ENCODE measurements around the gene CYRIA. TPM values are rescaled to one million over a fixed set of nuclear protein-coding genes. Genes with fewer than 3 reads are reported as not detected.

CYRIA gene
- polyA plus RNA-seq, 1 of the 3 experiments (the other 2 are of a cell fraction), result 0.13 TPM

GRCh38 chr2:16708173-16708572 lies 42.5 kb upstream of the CYRIA start:
- no peaks in the 10 kb centered on the region for H4K20me1 ChIP-seq (ENCODE audit: insufficient read depth)
- no peaks in the 10 kb centered on the region for H3K9me2 ChIP-seq
- CTCF ChIA-PET, result no interaction called here
- no peak overlapping the region for H3K4me3 ChIP-seq (ENCODE audit: low read depth in 2 of 2, low read length in 1 of 2)
- no peak overlapping the region for H3K27ac ChIP-seq (ENCODE audit: low read depth in 2 of 2, low read length in 1 of 2)
- H3K36me3 ChIP-seq (replicated peaks in 1 of 2; ENCODE audit: control insufficient read depth in 1 of 2, insufficient read depth in 2 of 2, low read length in 1 of 2), result no peaks in the 10 kb centered on the region
- no peaks in the 10 kb centered on the region for H3K9me3 ChIP-seq
- TF ChIP-seq SMC3 (IDR thresholded peaks at IDR 0.05; ENCODE audit: low read depth, low read length), result no peak
- TF ChIP-seq SIN3A (IDR thresholded peaks at IDR 0.05; ENCODE audit: borderline replicate concordance, low read depth, low read length), result no peak
- TF ChIP-seq GATA2 (CRISPR knock-in tag; IDR thresholded peaks at IDR 0.05), result no peak
- TF ChIP-seq ELF1 (IDR thresholded peaks at IDR 0.05), result no peak
- no peak for TF ChIP-seq MXI1 (IDR thresholded peaks at IDR 0.05; ENCODE audit: low read depth, low read length)
- no peak for TF ChIP-seq CTCF (IDR thresholded peaks at IDR 0.05)
- no peaks in the 10 kb centered on the region for H3K79me2 ChIP-seq (ENCODE audit: insufficient read depth)
- H3K4me1 ChIP-seq (ENCODE audit: control insufficient read depth in 1 of 2, insufficient read depth in 2 of 2, low read depth in 1 of 2, low read length in 1 of 2), result no peaks in the 10 kb centered on the region; a peak in 1 of 4 replicates
- H3K9ac ChIP-seq, result no peak overlapping the region
- H3F3A ChIP-seq (replicated peaks; ENCODE audit: insufficient read depth), result no peaks in the 10 kb centered on the region
- H3K4me2 ChIP-seq, result no peak overlapping the region
- DNase-seq, result no peak
- H3K27me3 ChIP-seq (ENCODE audit: insufficient read depth), result no peaks in the 10 kb centered on the region
- H2AFZ ChIP-seq (ENCODE audit: low read depth), result no peak overlapping the region
- WGBS (ENCODE audit: low lambda C conversion rate), result 44% methylated on average over 2 of the region's 2 CpGs
- POLR2A ChIA-PET, result no interaction called here

- Histone ChIP-seq H3K4me3 (ENCODE audit: low read depth in 2 of 2, low read length in 1 of 2) (no peak overlapping the region), H3K27ac (ENCODE audit: low read depth in 2 of 2, low read length in 1 of 2) (no peak overlapping the region), H3K9me3 (no peaks in the 10 kb centered on the region), H3K4me2 (no peak overlapping the region), H3K36me3 (replicated peaks in 1 of 2; ENCODE audit: control insufficient read depth in 1 of 2, insufficient read depth in 2 of 2, low read length in 1 of 2) (no peaks in the 10 kb centered on the region), H3F3A (replicated peaks; ENCODE audit: insufficient read depth) (no peaks in the 10 kb centered on the region), H3K9ac (no peak overlapping the region), H3K4me1 (ENCODE audit: control insufficient read depth in 1 of 2, insufficient read depth in 2 of 2, low read depth in 1 of 2, low read length in 1 of 2) (no peaks in the 10 kb centered on the region), H3K9me2 (0 out of 2 replicates have a peak, but pooled peaks cover 1% of the 10 kb centered on the region), H3K79me2 (ENCODE audit: insufficient read depth) (no peaks in the 10 kb centered on the region), H2AFZ (ENCODE audit: low read depth) (no peak overlapping the region), H4K20me1 (ENCODE audit: insufficient read depth) (no peaks in the 10 kb centered on the region), H3K27me3 (ENCODE audit: insufficient read depth) (no peaks in the 10 kb centered on the region)
- DNase-seq, result no peak
- TF ChIP-seq IRF3 (IDR thresholded peaks at IDR 0.05; ENCODE audit: low read depth, low read length) (no peak), FOSL2 (IDR thresholded peaks at IDR 0.05; ENCODE audit: borderline replicate concordance, low read depth) (no peak), RAD21 (IDR thresholded peaks at IDR 0.05; ENCODE audit: low read length) (no peak), SMC3 (IDR thresholded peaks at IDR 0.05; ENCODE audit: low read depth, low read length) (no peak), USF1 (IDR thresholded peaks at IDR 0.05; ENCODE audit: borderline replicate concordance, low read depth) (no peak)
- CTCF ChIA-PET, result interaction anchor here (0.8 to 1.0 kb wide), 3 partner anchors 7 to 505 kb away, joined by 3 to 4 read pairs (median 4); no protein-coding TSS in a partner anchor
- WGBS (ENCODE audit: low lambda C conversion rate), result 33% methylated on average over 5 of the region's 5 CpGs
- POLR2A ChIA-PET, result no interaction called here
Measured at GRCh38 chr2:16707014-16707623, 41.5 kb upstream of the CYRIA start.
